NCI-H1694 (cell line): ENCODE measurements around the gene ARHGAP4.

Experiments
- DNase-seq: peaks from one replicate; lab custom pipeline; 2025; lab: John Stamatoyannopoulos, UW

The ARHGAP4 gene

GRCh38 chrX:153882086-153882498 lies 44.0 kb downstream of the ARHGAP4 start:
- DNase-seq, result no peak

GRCh38 chrX:153881281-153881680 lies 44.8 kb downstream of the ARHGAP4 start:
- DNase-seq, result no peak

GRCh38 chrX:153880440-153880815 lies 45.6 kb downstream of the ARHGAP4 start:
- DNase-seq, result no peak

GRCh38 chrX:153879741-153880439 lies 46.2 kb downstream of the ARHGAP4 start:
- DNase-seq, result no peak

GRCh38 chrX:153878969-153879653 lies 47.0 kb downstream of the ARHGAP4 start:
- DNase-seq, result peak; percentile 89

DNA sequence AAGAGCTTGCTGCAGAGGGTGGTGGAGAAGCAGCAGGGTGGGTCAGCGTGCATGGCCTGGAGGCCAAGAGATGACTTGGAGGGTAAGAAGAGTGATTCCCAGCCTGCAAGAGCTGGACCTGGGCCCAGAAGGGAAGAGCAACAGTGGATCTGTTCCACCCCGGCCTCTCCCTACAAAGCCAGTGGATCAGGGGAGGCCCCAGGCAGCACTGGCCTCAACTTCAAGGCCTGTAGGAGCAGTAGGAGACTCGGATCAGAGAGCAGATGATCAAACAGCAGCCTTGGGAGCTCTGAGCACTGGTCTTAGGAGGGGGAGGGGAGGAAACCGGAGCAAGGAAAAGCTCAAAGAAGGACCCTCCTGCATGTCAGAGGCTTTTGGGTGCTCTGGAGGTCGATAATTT lies 47.7 kb downstream of the ARHGAP4 start:
- no peak for DNase-seq

- no peak for DNase-seq
These were observed 48.3 kb downstream of the ARHGAP4 start for GRCh38 chrX:153877571-153878261.

- DNase-seq, result no peak
These were observed 50.0 kb downstream of the ARHGAP4 start for GRCh38 chrX:153876112-153876491.

GRCh38 chrX:153875391-153876111 lies 50.5 kb downstream of the ARHGAP4 start:
- DNase-seq, result no peak

GRCh38 chrX:153874366-153875125 lies 51.5 kb downstream of the ARHGAP4 start:
- no peak for DNase-seq

DNA sequence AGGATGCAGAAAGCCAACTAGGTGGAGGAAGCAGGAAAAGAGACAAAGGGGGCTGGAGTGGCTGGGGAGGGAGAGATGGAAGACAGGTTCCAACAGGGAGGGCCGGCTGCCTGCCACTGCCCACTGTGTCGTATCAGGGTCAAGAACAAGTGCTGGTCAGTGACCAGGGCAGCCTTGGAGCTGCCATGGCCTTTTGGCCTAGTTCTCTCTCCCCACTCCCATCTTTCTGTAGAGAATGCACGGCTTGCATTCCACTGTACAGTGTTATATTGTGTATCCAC lies 52.0 kb downstream of the ARHGAP4 start:
- no peak for DNase-seq

GRCh38 chrX:153873282-153874084 lies 52.6 kb downstream of the ARHGAP4 start:
- DNase-seq, result peak; percentile 55

- DNase-seq, result no peak
These were observed 53.9 kb downstream of the ARHGAP4 start for GRCh38 chrX:153871946-153872878.

DNA sequence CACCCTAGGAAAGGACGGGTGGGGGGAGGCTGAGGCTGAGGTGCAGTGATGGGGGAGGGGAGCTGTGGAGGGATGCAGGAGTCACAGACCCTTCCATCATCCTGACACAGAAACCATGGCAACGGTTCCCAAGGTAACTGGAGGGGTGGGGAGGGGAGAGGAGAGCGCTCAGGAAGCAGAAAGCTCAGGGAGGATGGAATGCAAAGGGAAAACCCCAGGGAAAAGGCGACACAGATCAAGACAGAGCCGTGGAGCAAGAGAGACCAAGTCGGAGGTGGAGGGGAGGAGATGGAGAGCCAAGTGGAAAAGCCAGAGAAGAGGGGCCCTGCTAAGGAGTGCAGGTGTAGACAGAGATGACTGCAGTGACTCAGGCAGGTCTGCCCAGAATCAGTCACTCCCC lies 54.6 kb downstream of the ARHGAP4 start:
- DNase-seq, result peak; percentile 15

DNA sequence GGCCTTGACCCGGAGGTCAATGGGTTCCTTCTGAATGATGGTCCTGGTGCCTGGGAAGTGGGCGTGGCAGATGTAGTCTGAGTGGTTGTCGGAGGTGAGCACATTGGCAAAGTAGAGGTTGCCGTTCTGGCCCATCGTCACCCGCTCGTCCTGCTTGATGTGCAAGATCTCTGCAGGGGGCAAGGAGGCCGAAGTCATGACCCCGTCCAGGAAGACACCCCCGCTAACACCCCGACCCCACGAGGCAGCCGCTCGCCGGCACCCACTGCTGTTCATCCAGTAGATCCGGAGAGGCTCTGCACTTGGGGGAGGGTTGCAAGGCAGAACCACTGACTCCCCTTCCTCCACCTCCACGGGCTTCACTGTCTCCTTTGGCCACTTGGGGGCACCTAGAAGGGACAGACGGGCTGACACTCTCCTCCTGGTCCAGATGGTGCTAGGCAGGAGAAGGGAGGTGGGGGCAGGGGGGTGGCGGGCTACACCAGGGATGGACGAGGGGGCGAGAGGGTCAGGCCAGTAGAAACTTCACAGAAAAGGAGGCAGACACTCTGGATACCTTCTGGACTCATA lies 55.2 kb downstream of the ARHGAP4 start:
- DNase-seq, result no peak

DNA sequence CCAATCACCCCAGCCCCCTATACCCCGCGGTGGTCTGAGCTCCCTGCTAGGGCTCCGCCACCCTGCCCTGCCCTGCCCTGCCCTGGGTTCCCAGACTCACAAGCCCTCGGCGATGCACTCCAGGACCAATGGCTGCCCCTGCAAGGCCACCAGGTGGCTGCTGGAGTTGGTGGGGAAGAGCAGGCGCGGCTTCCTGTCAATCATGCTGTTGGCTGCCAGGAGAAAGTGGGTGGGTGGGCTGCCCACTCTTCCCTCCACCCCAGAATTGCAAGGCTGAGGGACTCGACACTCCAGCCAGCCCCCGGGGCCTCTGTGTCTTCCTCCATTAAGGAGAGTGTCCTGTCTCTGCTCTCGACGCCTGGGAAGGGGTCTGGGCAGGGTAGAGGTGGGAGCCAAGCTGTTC lies 55.8 kb downstream of the ARHGAP4 start:
- DNase-seq, result no peak

- no peak for DNase-seq
These were observed 56.4 kb downstream of the ARHGAP4 start for GRCh38 chrX:153869473-153870287.

DNA sequence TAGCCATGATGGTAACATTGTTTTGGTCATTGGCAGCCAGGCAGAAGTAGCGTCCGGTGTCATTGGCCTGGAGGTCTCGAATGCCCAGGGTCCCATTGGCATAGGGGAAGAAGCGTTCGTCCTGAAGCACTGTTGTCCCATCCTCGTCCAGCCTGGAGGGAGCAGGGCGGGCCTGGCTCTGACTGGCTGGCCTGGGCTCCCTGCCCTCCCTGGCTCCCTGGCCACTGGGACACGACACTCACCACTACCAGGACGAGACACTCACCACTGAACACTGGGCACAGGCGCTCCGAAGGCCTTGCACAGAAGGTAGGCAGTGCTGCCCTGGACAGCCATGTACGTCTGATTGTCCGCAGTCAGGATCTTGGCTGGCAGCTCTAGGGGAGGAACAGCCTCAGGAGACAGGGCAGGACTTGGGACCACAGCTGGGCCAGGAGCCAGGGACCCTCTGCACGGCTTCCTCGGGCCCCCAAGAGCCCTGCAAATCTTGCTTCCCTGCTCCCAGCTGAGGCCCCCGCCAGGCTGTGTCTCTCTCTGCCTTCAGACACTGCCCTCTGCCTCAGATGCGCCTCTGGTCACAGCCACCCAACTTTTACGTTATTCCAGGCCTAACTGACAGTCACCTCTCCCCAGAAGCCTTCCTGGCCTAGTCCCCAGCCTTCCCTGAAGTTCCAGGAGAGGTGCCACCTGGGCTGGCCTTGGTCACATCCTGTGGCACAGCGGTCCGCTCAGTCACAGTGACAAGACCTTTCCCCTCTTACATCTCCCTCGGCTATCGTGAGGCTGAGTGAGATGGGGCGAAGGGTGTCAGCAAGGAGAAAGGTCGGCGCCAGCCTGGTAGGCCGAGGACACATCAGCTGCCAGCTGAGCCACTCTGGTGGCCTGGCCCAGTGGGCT lies 57.2 kb downstream of the ARHGAP4 start:
- DNase-seq, result no peak
